Measurements from ENCODE around the gene TNIK.

GRCh38 chr3:171023566-171023965, 436.6 kb downstream of the TNIK start:
- no peak for TF ChIP-seq REST (IDR thresholded peaks at IDR 0.05; ENCODE audit: low read depth, low read length)
- no peak for TF ChIP-seq CTCF (IDR thresholded peaks at IDR 0.05)
- TF ChIP-seq FOXJ3 (CRISPR knock-in tag; IDR thresholded peaks at IDR 0.05): no peak
- no peak for TF ChIP-seq POLR2AphosphoS5 (IDR thresholded peaks at IDR 0.05; ENCODE audit: low read depth, low read length)
- TF ChIP-seq MAX (IDR thresholded peaks at IDR 0.05; ENCODE audit: low read depth): no peak
- TF ChIP-seq NRF1 (IDR thresholded peaks at IDR 0.05; ENCODE audit: low read depth, low read length): no peak
- TF ChIP-seq SMC3 (IDR thresholded peaks at IDR 0.05; ENCODE audit: low read depth, low read length): no peak
- no peak for TF ChIP-seq YY1 (IDR thresholded peaks at IDR 0.05; ENCODE audit: low read depth)
- no peak for TF ChIP-seq USF2 (IDR thresholded peaks at IDR 0.05; ENCODE audit: borderline replicate concordance, low read depth, low read length)
- no peak for TF ChIP-seq EP300 (IDR thresholded peaks at IDR 0.05; ENCODE audit: borderline replicate concordance in 1 of 2, low read depth in 1 of 2, low read length in 1 of 2)
- TF ChIP-seq ELF1 (IDR thresholded peaks at IDR 0.05): no peak
- TF ChIP-seq CHD2 (IDR thresholded peaks at IDR 0.05; ENCODE audit: low read length, partially characterized antibody): no peak
- TF ChIP-seq RCOR1 (IDR thresholded peaks at IDR 0.05; ENCODE audit: low read length): no peak
- TF ChIP-seq GABPA (IDR thresholded peaks at IDR 0.05; ENCODE audit: low read depth): no peak
